ENCODE measurements around the gene MRAS. TPM values are rescaled to one million over a fixed set of nuclear protein-coding genes. Genes with fewer than 3 reads are reported as not detected.

MRAS gene
- polyA plus RNA-seq, 1 donor from 2014 or later: 52.8 TPM

DNA sequence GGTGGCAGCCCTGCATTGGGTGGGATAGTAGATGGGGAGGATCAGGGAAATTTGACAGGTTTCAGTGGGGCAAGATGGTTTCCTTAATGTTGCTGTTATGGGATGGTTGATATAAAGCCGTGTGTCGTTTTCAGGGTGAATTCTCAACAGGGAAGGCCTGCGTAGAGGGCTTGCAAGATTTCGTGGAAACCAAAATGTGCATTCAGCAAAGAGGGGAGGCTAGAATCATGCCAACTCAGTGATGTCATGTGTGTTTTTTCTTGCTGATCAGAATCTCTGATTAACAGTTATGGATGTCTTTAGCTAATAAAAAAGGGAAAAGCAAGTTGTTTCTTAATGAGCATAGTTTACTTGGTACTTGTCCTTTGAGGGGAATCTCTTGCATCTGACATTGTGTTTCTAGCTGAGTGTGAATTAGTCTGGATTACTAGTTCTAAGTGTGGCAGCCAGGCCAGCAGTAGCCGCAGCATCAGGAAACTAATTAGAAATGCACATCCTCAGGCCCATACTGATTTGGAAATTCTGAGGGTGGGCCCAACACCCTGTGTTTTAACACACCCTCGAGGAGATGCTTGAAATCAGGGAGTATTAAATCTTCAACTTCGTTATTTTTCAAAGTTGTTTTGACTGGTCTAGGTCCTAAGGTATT lies 24.8 kb downstream of the MRAS start:
- Histone ChIP-seq H4K20me1 (ENCODE audit: insufficient read depth) (no peaks in the 10 kb centered on the region), H3K9me2 (ENCODE audit: insufficient read depth, low read length) (no peaks in the 10 kb centered on the region), H2AFZ (ENCODE audit: low read depth, low read length) (no peak overlapping the region), H3K36me3 (ENCODE audit: insufficient read depth, low read length) (peaks cover 6% of the 10 kb centered on the region), H3K27ac (ENCODE audit: low read length) (no peak overlapping the region), H3K9ac (ENCODE audit: low read length) (no peak overlapping the region), H3K27me3 (ENCODE audit: insufficient read depth, low read depth, low read length) (no peaks in the 10 kb centered on the region), H3K4me3 (ENCODE audit: low read length) (no peak overlapping the region), H3K9me3 (ENCODE audit: low read length) (no peaks in the 10 kb centered on the region), H3F3A (ENCODE audit: insufficient read depth, low read length, poor library complexity, severe bottlenecking) (no peaks in the 10 kb centered on the region), H3K4me2 (ENCODE audit: low read length) (no peak overlapping the region), H3K79me2 (replicated peaks; ENCODE audit: insufficient read depth, low read length) (no peaks in the 10 kb centered on the region)
- TF ChIP-seq MXI1 (conservative IDR thresholded peaks at IDR 0.05; ENCODE audit: poor library complexity, severe bottlenecking) (no peak), EZH2 (IDR thresholded peaks at IDR 0.05; ENCODE audit: borderline replicate concordance, insufficient read depth, low read length, poor library complexity, severe bottlenecking) (no peak), EP300 (conservative IDR thresholded peaks at IDR 0.05; ENCODE audit: poor library complexity, severe bottlenecking) (no peak), SMC3 (conservative IDR thresholded peaks at IDR 0.05; ENCODE audit: poor library complexity) (no peak), TAF1 (IDR thresholded peaks at IDR 0.05; ENCODE audit: low read depth) (no peak)
- TF ChIP-seq, protein P1, sequence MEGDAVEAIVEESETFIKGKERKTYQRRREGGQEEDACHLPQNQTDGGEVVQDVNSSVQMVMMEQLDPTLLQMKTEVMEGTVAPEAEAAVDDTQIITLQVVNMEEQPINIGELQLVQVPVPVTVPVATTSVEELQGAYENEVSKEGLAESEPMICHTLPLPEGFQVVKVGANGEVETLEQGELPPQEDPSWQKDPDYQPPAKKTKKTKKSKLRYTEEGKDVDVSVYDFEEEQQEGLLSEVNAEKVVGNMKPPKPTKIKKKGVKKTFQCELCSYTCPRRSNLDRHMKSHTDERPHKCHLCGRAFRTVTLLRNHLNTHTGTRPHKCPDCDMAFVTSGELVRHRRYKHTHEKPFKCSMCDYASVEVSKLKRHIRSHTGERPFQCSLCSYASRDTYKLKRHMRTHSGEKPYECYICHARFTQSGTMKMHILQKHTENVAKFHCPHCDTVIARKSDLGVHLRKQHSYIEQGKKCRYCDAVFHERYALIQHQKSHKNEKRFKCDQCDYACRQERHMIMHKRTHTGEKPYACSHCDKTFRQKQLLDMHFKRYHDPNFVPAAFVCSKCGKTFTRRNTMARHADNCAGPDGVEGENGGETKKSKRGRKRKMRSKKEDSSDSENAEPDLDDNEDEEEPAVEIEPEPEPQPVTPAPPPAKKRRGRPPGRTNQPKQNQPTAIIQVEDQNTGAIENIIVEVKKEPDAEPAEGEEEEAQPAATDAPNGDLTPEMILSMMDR (IDR thresholded peaks at IDR 0.05; ENCODE audit: poor library complexity, severe bottlenecking): no peak

DNA sequence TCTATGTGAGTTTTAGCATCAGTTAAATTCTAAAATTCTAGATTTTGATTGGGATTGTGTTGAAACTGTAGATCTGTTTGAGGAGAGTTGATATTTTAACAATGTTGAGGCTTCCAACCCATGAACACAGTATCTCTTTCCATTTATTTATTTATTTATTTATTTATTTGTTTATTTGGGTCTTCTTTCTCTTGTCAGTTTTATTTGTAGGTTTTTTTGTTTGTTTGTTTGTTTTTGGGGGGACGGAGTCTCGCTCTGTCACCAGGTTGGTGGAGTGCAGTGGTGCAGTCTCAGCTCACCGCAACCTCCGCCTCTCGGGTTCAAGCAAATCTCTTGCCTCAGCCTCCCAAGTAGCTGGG lies 25.3 kb downstream of the MRAS start:
- Histone ChIP-seq H3F3A (ENCODE audit: insufficient read depth, low read length, poor library complexity, severe bottlenecking) (no peaks in the 10 kb centered on the region), H3K9me2 (ENCODE audit: insufficient read depth, low read length) (no peaks in the 10 kb centered on the region), H3K9ac (ENCODE audit: low read length) (no peak overlapping the region), H4K20me1 (ENCODE audit: insufficient read depth) (no peaks in the 10 kb centered on the region), H2AFZ (ENCODE audit: low read depth, low read length) (no peak overlapping the region), H3K4me2 (ENCODE audit: low read length) (no peak overlapping the region), H3K4me3 (ENCODE audit: low read length) (no peak overlapping the region), H3K9me3 (ENCODE audit: low read length) (no peaks in the 10 kb centered on the region), H3K36me3 (ENCODE audit: insufficient read depth, low read length) (peaks cover 6% of the 10 kb centered on the region), H3K27me3 (ENCODE audit: insufficient read depth, low read depth, low read length) (no peaks in the 10 kb centered on the region), H3K79me2 (replicated peaks; ENCODE audit: insufficient read depth, low read length) (no peaks in the 10 kb centered on the region), H3K27ac (ENCODE audit: low read length) (no peak overlapping the region)
- TF ChIP-seq, protein P2, sequence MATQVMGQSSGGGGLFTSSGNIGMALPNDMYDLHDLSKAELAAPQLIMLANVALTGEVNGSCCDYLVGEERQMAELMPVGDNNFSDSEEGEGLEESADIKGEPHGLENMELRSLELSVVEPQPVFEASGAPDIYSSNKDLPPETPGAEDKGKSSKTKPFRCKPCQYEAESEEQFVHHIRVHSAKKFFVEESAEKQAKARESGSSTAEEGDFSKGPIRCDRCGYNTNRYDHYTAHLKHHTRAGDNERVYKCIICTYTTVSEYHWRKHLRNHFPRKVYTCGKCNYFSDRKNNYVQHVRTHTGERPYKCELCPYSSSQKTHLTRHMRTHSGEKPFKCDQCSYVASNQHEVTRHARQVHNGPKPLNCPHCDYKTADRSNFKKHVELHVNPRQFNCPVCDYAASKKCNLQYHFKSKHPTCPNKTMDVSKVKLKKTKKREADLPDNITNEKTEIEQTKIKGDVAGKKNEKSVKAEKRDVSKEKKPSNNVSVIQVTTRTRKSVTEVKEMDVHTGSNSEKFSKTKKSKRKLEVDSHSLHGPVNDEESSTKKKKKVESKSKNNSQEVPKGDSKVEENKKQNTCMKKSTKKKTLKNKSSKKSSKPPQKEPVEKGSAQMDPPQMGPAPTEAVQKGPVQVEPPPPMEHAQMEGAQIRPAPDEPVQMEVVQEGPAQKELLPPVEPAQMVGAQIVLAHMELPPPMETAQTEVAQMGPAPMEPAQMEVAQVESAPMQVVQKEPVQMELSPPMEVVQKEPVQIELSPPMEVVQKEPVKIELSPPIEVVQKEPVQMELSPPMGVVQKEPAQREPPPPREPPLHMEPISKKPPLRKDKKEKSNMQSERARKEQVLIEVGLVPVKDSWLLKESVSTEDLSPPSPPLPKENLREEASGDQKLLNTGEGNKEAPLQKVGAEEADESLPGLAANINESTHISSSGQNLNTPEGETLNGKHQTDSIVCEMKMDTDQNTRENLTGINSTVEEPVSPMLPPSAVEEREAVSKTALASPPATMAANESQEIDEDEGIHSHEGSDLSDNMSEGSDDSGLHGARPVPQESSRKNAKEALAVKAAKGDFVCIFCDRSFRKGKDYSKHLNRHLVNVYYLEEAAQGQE (IDR thresholded peaks at IDR 0.05; ENCODE audit: borderline replicate concordance): no peak
- no peak for TF ChIP-seq EP300 (conservative IDR thresholded peaks at IDR 0.05; ENCODE audit: poor library complexity, severe bottlenecking)
- TF ChIP-seq SMC3 (conservative IDR thresholded peaks at IDR 0.05; ENCODE audit: poor library complexity): no peak
- no peak for TF ChIP-seq EZH2 (IDR thresholded peaks at IDR 0.05; ENCODE audit: borderline replicate concordance, insufficient read depth, low read length, poor library complexity, severe bottlenecking)
- no peak for TF ChIP-seq MXI1 (conservative IDR thresholded peaks at IDR 0.05; ENCODE audit: poor library complexity, severe bottlenecking)
- no peak for TF ChIP-seq TAF1 (IDR thresholded peaks at IDR 0.05; ENCODE audit: low read depth)
- TF ChIP-seq POLR2AphosphoS5 (IDR thresholded peaks at IDR 0.05): no peak
- TF ChIP-seq, protein P1 (IDR thresholded peaks at IDR 0.05; ENCODE audit: poor library complexity, severe bottlenecking): no peak
- TF ChIP-seq RAD21 (conservative IDR thresholded peaks at IDR 0.05): no peak
